Measurements from ENCODE around the gene NOP56.

NOP56 gene

GRCh38 chr20:2703716-2704475 is 51.5 kb downstream of the NOP56 start:
- DNase-seq (ENCODE audit: low spot score) = no peak

- DNase-seq (ENCODE audit: low spot score) = no peak
These were observed 53.7 kb downstream of the NOP56 start for GRCh38 chr20:2705931-2706645.

- DNase-seq (ENCODE audit: low spot score) = no peak
These were observed 54.4 kb downstream of the NOP56 start for GRCh38 chr20:2706688-2707352.

DNA sequence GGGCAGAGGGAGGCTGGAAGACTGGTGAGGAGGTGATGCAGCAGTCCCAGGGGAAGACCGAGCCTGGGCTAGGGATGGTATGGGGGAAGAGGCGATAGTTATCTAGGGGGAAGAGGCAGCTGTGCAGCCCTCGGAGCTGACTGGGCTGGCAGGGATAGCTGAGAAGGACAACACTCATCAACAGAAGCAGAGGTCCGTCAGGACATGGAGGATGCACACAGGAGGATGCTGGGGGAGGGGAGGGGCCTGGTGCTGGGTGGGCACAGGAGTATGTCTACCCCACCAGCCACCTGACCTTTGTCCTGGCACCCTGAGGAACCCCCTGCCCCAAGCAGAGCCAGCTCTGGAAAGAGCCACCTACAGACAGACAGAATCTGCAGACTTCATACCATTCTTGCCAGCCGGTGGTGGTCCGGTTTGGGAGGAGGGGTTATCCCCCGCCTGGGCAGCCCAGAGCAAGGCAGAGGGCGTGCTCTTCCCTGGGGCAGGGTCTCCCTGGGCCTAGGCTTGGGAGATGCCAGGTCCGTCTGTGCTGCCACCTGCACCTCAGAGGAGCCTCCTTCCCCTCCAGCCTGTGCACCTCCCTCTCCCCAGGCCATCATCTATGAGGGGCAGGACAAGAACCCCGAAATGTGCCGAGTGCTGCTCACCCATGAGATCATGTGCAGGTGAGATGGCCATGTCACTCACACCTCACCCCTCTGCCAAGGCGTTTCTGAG is 55.1 kb downstream of the NOP56 start:
- no peak for DNase-seq (ENCODE audit: low spot score)
